Measurements from ENCODE around the gene LRRC8B. TPM values are rescaled to one million over a fixed set of nuclear protein-coding genes. Genes with fewer than 3 reads are reported as not detected.

The LRRC8B gene
- total RNA-seq, 1 experiment from 2014 or later, result 15.0 TPM

- Histone ChIP-seq H4K20me1 (ENCODE audit: insufficient read depth) (no peaks in the 10 kb centered on the region), H3K27me3 (ENCODE audit: insufficient read depth, low read depth) (no peaks in the 10 kb centered on the region), H3K36me3 (ENCODE audit: low read depth) (0 out of 2 replicates have a peak, but pooled peaks cover 13% of the 10 kb centered on the region), H3K4me1 (replicated peaks; ENCODE audit: insufficient read depth) (peaks cover 34% of the 10 kb centered on the region), H3F3A (ENCODE audit: insufficient read depth, low read depth) (peaks cover 12% of the 10 kb centered on the region; the same call in 1 of the 2 replicates), H3K9me3 (ENCODE audit: insufficient read depth, low read depth) (no peaks in the 10 kb centered on the region), H3K27ac (no peak overlapping the region), H3K4me3 (no peak overlapping the region), H3K4me2 (peak overlapping the region; percentile 82), H2AFZ (no peak overlapping the region), H3K9me2 (ENCODE audit: insufficient read depth) (no peaks in the 10 kb centered on the region), H3K79me2 (ENCODE audit: low read depth) (peaks cover 78% of the 10 kb centered on the region)
- no TSS peak for BruUV-seq (replicated peaks)
- ChIA-PET POLR2A (ENCODE audit: unreplicated experiment) (no interaction called here), CTCF (no interaction called here)
- intact Hi-C loops (cut with micrococcal nuclease; ENCODE audit: unreplicated experiment), result loop anchor here (5.0 kb wide), 1 partner anchor 79 kb away; no protein-coding TSS in a partner anchor
- DNase-seq, result no peak
- no peak for TF ChIP-seq EZH2 (IDR thresholded peaks at IDR 0.05; ENCODE audit: low read depth)
- no peak for TF ChIP-seq CTCF (conservative IDR thresholded peaks at IDR 0.05)
These were observed 3.2 kb downstream of the LRRC8B start for GRCh38 chr1:89527750-89528381.

GRCh38 chr1:89528382-89528780, 3.8 kb downstream of the LRRC8B start:
- POLR2A ChIA-PET (ENCODE audit: unreplicated experiment), result no interaction called here
- Histone ChIP-seq H3K4me2 (no peak overlapping the region), H2AFZ (no peak overlapping the region), H3K36me3 (ENCODE audit: low read depth) (0 out of 2 replicates have a peak, but pooled peaks cover 13% of the 10 kb centered on the region), H3K4me3 (no peak overlapping the region), H3K79me2 (ENCODE audit: low read depth) (peaks cover 79% of the 10 kb centered on the region), H3K27ac (no peak overlapping the region), H3K4me1 (replicated peaks; ENCODE audit: insufficient read depth) (peaks cover 29% of the 10 kb centered on the region), H3K9me2 (ENCODE audit: insufficient read depth) (no peaks in the 10 kb centered on the region), H3F3A (ENCODE audit: insufficient read depth, low read depth) (peaks cover 12% of the 10 kb centered on the region; the same call in 1 of the 2 replicates), H3K9me3 (ENCODE audit: insufficient read depth, low read depth) (no peaks in the 10 kb centered on the region), H4K20me1 (ENCODE audit: insufficient read depth) (no peaks in the 10 kb centered on the region), H3K27me3 (ENCODE audit: insufficient read depth, low read depth) (no peaks in the 10 kb centered on the region)
- CTCF ChIA-PET, result no interaction called here
- BruUV-seq (replicated peaks), result no TSS peak
- DNase-seq, result no peak
- no peak for TF ChIP-seq CTCF (conservative IDR thresholded peaks at IDR 0.05)
- TF ChIP-seq EZH2 (IDR thresholded peaks at IDR 0.05; ENCODE audit: low read depth), result no peak
- intact Hi-C loops (cut with micrococcal nuclease; ENCODE audit: unreplicated experiment), result loop anchor here (5.0 kb wide), 1 partner anchor 79 kb away; no protein-coding TSS in a partner anchor

- TF ChIP-seq CTCF (conservative IDR thresholded peaks at IDR 0.05), result no peak
- TF ChIP-seq EZH2 (IDR thresholded peaks at IDR 0.05; ENCODE audit: low read depth), result no peak
- H4K20me1 ChIP-seq (ENCODE audit: insufficient read depth), result no peaks in the 10 kb centered on the region
- H3K27me3 ChIP-seq (ENCODE audit: insufficient read depth, low read depth), result no peaks in the 10 kb centered on the region
- CTCF ChIA-PET, result no interaction called here
- H3K4me1 ChIP-seq (replicated peaks; ENCODE audit: insufficient read depth), result peaks cover 22% of the 10 kb centered on the region
- no peak overlapping the region for H3K27ac ChIP-seq
- H3K9me2 ChIP-seq (ENCODE audit: insufficient read depth), result no peaks in the 10 kb centered on the region
- DNase-seq, result no peak
- peaks cover 84% of the 10 kb centered on the region for H3K79me2 ChIP-seq (ENCODE audit: low read depth)
- H3K36me3 ChIP-seq (ENCODE audit: low read depth), result 0 out of 2 replicates have a peak, but pooled peaks cover 13% of the 10 kb centered on the region
- H3F3A ChIP-seq (ENCODE audit: insufficient read depth, low read depth), result peaks cover 8% of the 10 kb centered on the region; the same call in 1 of the 2 replicates
- no peak overlapping the region for H3K4me2 ChIP-seq
- no TSS peak for BruUV-seq (replicated peaks)
- no peaks in the 10 kb centered on the region for H3K9me3 ChIP-seq (ENCODE audit: insufficient read depth, low read depth)
- H2AFZ ChIP-seq, result no peak overlapping the region
- POLR2A ChIA-PET (ENCODE audit: unreplicated experiment), result no interaction called here
- H3K4me3 ChIP-seq, result no peak overlapping the region
- intact Hi-C loops (cut with micrococcal nuclease; ENCODE audit: unreplicated experiment), result loop anchor here (5.0 kb wide), 1 partner anchor 78 kb away; no protein-coding TSS in a partner anchor
These were observed 4.6 kb downstream of the LRRC8B start for GRCh38 chr1:89529196-89529595.
